Panc1 (cell line): ENCODE data around the gene CHST8. TPM values are rescaled to one million over a fixed set of nuclear protein-coding genes. Genes with fewer than 3 reads are reported as not detected.

ENCODE experiments used
- ATAC-seq: fragments of 200-7000 bp; cut with Tn5 transposase; 2 replicates; pipeline ENCODE4 v1.9.1; 2020; ENCODE audit warnings: mild to moderate bottlenecking, moderate library complexity
- BruUV-seq: library from RNA; stranded (reverse); fragments of 400-500 nt; replicated peaks from 2 replicates; lab custom pipeline; 2021; lab: Mats Ljungman, UMichigan
- CTCF ChIA-PET: fragments of 300-600 bp; sonication (Branson Sonifier 250); formaldehyde crosslinking; loops from one replicate; lab custom pipeline; 2022; ENCODE audit warnings: antibody characterized with exemption; lab: Charles Lee
- POLR2A ChIA-PET: fragments of 300-600 bp; sonication (Branson Sonifier 250); formaldehyde crosslinking; loops from one replicate; lab custom pipeline; 2022; ENCODE audit warnings: antibody characterized with exemption; lab: Charles Lee
- DNase-seq: peaks from one replicate; pipeline ENCODE4 v3.0.0-alpha.2; 2010; ENCODE audit warnings: low read depth, low spot score
- H3K27ac ChIP-seq: 2 replicates; pipeline ENCODE4 v1.5.1; 2011; ENCODE audit warnings: mild to moderate bottlenecking, low read length, inconsistent platforms
- H3K27me3 ChIP-seq: fragments of 200-500 bp; sonication (Bioruptor generic); 2 replicates; pipeline ENCODE4 v1.6.0; 2014; ENCODE audit warnings: low read length, inconsistent platforms; ENCODE audit not compliant: control insufficient read depth, insufficient read depth
- H3K36me3 ChIP-seq: fragments of 200-500 bp; sonication (Bioruptor generic); 2 replicates; pipeline ENCODE4 v1.5.1; 2014; ENCODE audit warnings: inconsistent platforms, mild to moderate bottlenecking, low read length, moderate library complexity; ENCODE audit not compliant: control insufficient read depth, insufficient read depth
- H3K4me1 ChIP-seq: 2 replicates; pipeline ENCODE4 v1.5.1; 2011; ENCODE audit warnings: inconsistent platforms, mild to moderate bottlenecking, low read length, moderate library complexity; ENCODE audit not compliant: control insufficient read depth, insufficient read depth
- H3K4me3 ChIP-seq, 2 experiments: 2 replicates each; pipeline ENCODE4 v1.5.1; 2011 to 2012; ENCODE audit warnings: low read depth in 2 of 2, low read length in 2 of 2, mild to moderate bottlenecking in 2 of 2, inconsistent platforms in 1 of 2, moderate library complexity in 1 of 2
- H3K9me3 ChIP-seq: fragments of 200-500 bp; sonication (Bioruptor generic); 2 replicates; pipeline ENCODE4 v1.5.1; 2014; ENCODE audit warnings: low read depth, mild to moderate bottlenecking, inconsistent platforms, low read length, moderate library complexity; ENCODE audit not compliant: control insufficient read depth, insufficient read depth
- CTCF ChIP-seq: fragments of 450-650 bp; IDR thresholded peaks from 2 replicates; pipeline ENCODE4 v1.5.1; 2017; ENCODE audit warnings: mild to moderate bottlenecking
- POLR2AphosphoS5 ChIP-seq: IDR thresholded peaks from 2 replicates; pipeline ENCODE4 v1.6.1; 2012; ENCODE audit warnings: mild to moderate bottlenecking, low read depth, low read length, moderate library complexity
- REST ChIP-seq, 2 experiments: IDR thresholded peaks; 2 replicates each; pipeline ENCODE4 v1.6.1; 2011 to 2012; ENCODE audit warnings: low read depth in 2 of 2, control low read depth in 1 of 2, low read length in 1 of 2, mild to moderate bottlenecking in 1 of 2, moderate library complexity in 1 of 2; ENCODE audit not compliant: insufficient read depth in 1 of 2
- SIN3A ChIP-seq: IDR thresholded peaks from 2 replicates; pipeline ENCODE4 v1.6.1; 2012; ENCODE audit warnings: low read depth, mild to moderate bottlenecking, low read length, moderate library complexity, borderline replicate concordance; ENCODE audit not compliant: insufficient read depth
- TCF7L2 ChIP-seq: IDR thresholded peaks from 2 replicates; pipeline ENCODE4 v1.6.1; 2011; ENCODE audit warnings: mild to moderate bottlenecking, low read depth, low read length, inconsistent platforms
- in situ Hi-C: cut with HindIII; loops from 2 replicates; pipeline ENCODE4 v1.10.0; 2016; ENCODE audit warnings: low sequenced_read_pairs, low pct_unique_long_range_greater_than_20kb
- intact Hi-C: fragments of 100-400 bp; cut with micrococcal nuclease; formaldehyde crosslinking; loops from one replicate; pipeline ENCODE4 v1.10.0; 2022; ENCODE audit not compliant: unreplicated experiment
- total RNA-seq: library from RNA; stranded (reverse); gene quantifications from one replicate; pipeline ENCODE4 v1.2.1, GENCODE V29; 2021; ENCODE audit not compliant: unreplicated experiment

The CHST8 gene
- total RNA-seq, 1 experiment from 2014 or later = 0.28 TPM

GRCh38 chr19:33773704-33774624 is 152.2 kb downstream of the CHST8 start:
- no peaks in the 10 kb centered on the region for H3K36me3 ChIP-seq
- no peak overlapping the region for H3K27ac ChIP-seq
- ChIA-PET POLR2A (interaction anchor here (0.7 kb wide), 1 partner anchor 608 kb away, joined by 5 read pairs; no protein-coding TSS in a partner anchor), CTCF (no interaction called here)
- H3K9me3 ChIP-seq = no peaks in the 10 kb centered on the region
- ATAC-seq (no peak), DNase-seq (no peak)
- intact Hi-C loops (loop anchor here (5.0 kb wide), 2 partner anchors 357 to 527 kb away; no protein-coding TSS in a partner anchor), in situ Hi-C loops (no loop called here)
- H3K4me3 ChIP-seq = no peak overlapping the region
- BruUV-seq = no TSS peak
- H3K4me1 ChIP-seq = peaks cover 4% of the 10 kb centered on the region
- no peak for TF ChIP-seq CTCF
- no peak for TF ChIP-seq TCF7L2
- TF ChIP-seq REST (IDR thresholded peaks at IDR 0.05; ENCODE audit: insufficient read depth in 1 of 2, low read depth in 2 of 2, low read length in 1 of 2) = no peak
- TF ChIP-seq SIN3A = no peak
- no peak for TF ChIP-seq POLR2AphosphoS5
- H3K27me3 ChIP-seq = peaks cover 8% of the 10 kb centered on the region; the same call in 1 of the 2 replicates

GRCh38 chr19:33774751-33775150 is 153.0 kb downstream of the CHST8 start:
- BruUV-seq = no TSS peak
- POLR2A ChIA-PET = interaction anchor here (0.7 kb wide), 1 partner anchor 608 kb away, joined by 5 read pairs; no protein-coding TSS in a partner anchor
- H3K4me1 ChIP-seq = peaks cover 4% of the 10 kb centered on the region
- DNase-seq (no peak), ATAC-seq (no peak)
- H3K9me3 ChIP-seq = no peaks in the 10 kb centered on the region
- intact Hi-C loops = loop anchor here (5.0 kb wide), 3 partner anchors 223 to 527 kb away; no protein-coding TSS in a partner anchor
- CTCF ChIA-PET = no interaction called here
- H3K36me3 ChIP-seq = no peaks in the 10 kb centered on the region
- in situ Hi-C loops = no loop called here
- no peak overlapping the region for H3K27ac ChIP-seq
- H3K4me3 ChIP-seq = no peak overlapping the region
- H3K27me3 ChIP-seq = peaks cover 8% of the 10 kb centered on the region; the same call in 1 of the 2 replicates
- TF ChIP-seq TCF7L2 = no peak
- TF ChIP-seq POLR2AphosphoS5 = no peak
- no peak for TF ChIP-seq REST (IDR thresholded peaks at IDR 0.05; ENCODE audit: insufficient read depth in 1 of 2, low read depth in 2 of 2, low read length in 1 of 2)
- TF ChIP-seq CTCF = no peak
- TF ChIP-seq SIN3A = no peak
